Testis (tissue), 2 donors: ENCODE measurements around the gene RHO.

Experiments used
- POLR2A ChIP-seq: fragments of 450-650 bp; IDR thresholded peaks from one replicate; pipeline ENCODE4 v1.6.1; 2017; ENCODE audit warnings: antibody characterized with exemption, mild to moderate bottlenecking, moderate library complexity
- TF ChIP-seq, protein P1 (sequence below), 3 experiments: fragments of 450-650 bp in 2 of 3; fragments of 200-600 bp in 1 of 3; sonication (generic) in 1 of 3; IDR thresholded peaks; one replicate each; pipeline ENCODE4 v1.5.1; 2016 to 2019; ENCODE audit warnings: antibody characterized with exemption in 3 of 3, mild to moderate bottlenecking in 2 of 3, moderate library complexity in 1 of 3

DNA sequence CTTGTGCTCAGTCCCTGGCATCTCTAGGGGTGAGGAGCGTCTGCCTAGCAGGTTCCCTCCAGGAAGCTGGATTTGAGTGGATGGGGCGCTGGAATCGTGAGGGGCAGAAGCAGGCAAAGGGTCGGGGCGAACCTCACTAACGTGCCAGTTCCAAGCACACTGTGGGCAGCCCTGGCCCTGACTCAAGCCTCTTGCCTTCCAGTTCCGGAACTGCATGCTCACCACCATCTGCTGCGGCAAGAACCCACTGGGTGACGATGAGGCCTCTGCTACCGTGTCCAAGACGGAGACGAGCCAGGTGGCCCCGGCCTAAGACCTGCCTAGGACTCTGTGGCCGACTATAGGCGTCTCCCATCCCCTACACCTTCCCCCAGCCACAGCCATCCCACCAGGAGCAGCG, 5.0 kb downstream of the RHO start:
- TF ChIP-seq, protein P1, sequence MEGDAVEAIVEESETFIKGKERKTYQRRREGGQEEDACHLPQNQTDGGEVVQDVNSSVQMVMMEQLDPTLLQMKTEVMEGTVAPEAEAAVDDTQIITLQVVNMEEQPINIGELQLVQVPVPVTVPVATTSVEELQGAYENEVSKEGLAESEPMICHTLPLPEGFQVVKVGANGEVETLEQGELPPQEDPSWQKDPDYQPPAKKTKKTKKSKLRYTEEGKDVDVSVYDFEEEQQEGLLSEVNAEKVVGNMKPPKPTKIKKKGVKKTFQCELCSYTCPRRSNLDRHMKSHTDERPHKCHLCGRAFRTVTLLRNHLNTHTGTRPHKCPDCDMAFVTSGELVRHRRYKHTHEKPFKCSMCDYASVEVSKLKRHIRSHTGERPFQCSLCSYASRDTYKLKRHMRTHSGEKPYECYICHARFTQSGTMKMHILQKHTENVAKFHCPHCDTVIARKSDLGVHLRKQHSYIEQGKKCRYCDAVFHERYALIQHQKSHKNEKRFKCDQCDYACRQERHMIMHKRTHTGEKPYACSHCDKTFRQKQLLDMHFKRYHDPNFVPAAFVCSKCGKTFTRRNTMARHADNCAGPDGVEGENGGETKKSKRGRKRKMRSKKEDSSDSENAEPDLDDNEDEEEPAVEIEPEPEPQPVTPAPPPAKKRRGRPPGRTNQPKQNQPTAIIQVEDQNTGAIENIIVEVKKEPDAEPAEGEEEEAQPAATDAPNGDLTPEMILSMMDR (IDR thresholded peaks at IDR 0.05): no peak
- no peak for TF ChIP-seq POLR2A
